Ovary (tissue), 9 donors: ENCODE results near the gene ADSL. TPM values are rescaled to one million over a fixed set of nuclear protein-coding genes. Genes with fewer than 3 reads are reported as not detected.

Experiments used
- DNase-seq, 5 donors: peaks; one replicate each; pipeline ENCODE4 v3.0.0-alpha.2; 2019 to 2020
- H3K27ac ChIP-seq, 2 donors: fragments of 200-600 bp; one replicate each; pipeline versions ENCODE4 v1.5.1 to v1.8.0; 2019 to 2022
- H3K27me3 ChIP-seq: fragments of 200-600 bp; one replicate; pipeline ENCODE4 v1.8.0; 2022
- H3K36me3 ChIP-seq: fragments of 200-600 bp; sonication (generic); one replicate; pipeline ENCODE4 v1.5.1; 2019
- H3K4me1 ChIP-seq: one replicate; pipeline ENCODE4 v1.8.1; 2013; ENCODE audit warnings: mild to moderate bottlenecking, moderate library complexity; ENCODE audit not compliant: insufficient read depth
- H3K4me3 ChIP-seq: fragments of 200-600 bp; sonication (generic); one replicate; pipeline ENCODE4 v1.5.1; 2017
- H3K9me3 ChIP-seq, 2 donors: fragments of 200-600 bp in 1 of 2; sonication (generic) in 1 of 2; one replicate each; pipeline versions ENCODE4 v1.5.1 to v1.8.1; 2013 to 2019; ENCODE audit warnings: mild to moderate bottlenecking in 1 of 2, moderate library complexity in 1 of 2
- CTCF ChIP-seq, 3 donors: fragments of 450-650 bp in 2 of 3; fragments of 200-600 bp in 1 of 3; IDR thresholded peaks; one replicate each; pipeline versions ENCODE4 v1.5.1 to v1.8.0; 2016 to 2022; ENCODE audit warnings: antibody characterized with exemption in 3 of 3, mild to moderate bottlenecking in 1 of 3
- EP300 ChIP-seq: sonication (generic); formaldehyde crosslinking; IDR thresholded peaks from one replicate; pipeline ENCODE4 v1.6.1; 2017; ENCODE audit warnings: antibody characterized with exemption
- POLR2A ChIP-seq: fragments of 450-650 bp; IDR thresholded peaks from one replicate; pipeline ENCODE4 v1.6.1; 2017; ENCODE audit warnings: antibody characterized with exemption, mild to moderate bottlenecking, moderate library complexity
- WGBS, 3 donors: extraction: QIAGEN DNeasy Blood & Tissue Kit in 1 of 3; methylation state at CpG; one replicate each; pipeline versions ENCODE4 v1.1.5 to v1.1.7; 2013 to 2017; 5-methylcytosine and 5-hydroxymethylcytosine counted together
- intact Hi-C, 4 donors: fragments of 100-400 bp; cut with DNase I; formaldehyde crosslinking; loops; one replicate each; pipeline versions ENCODE4 v1.11.0 to v1.15.1; 2022 to 2023
- polyA plus RNA-seq, 2 donors: library from polyadenylated mRNA; stranded (reverse); fragments of 200-250 nt in 1 of 2; fragments of 350-450 nt in 1 of 2; fragmentation: Illumina TruSeq in 1 of 2; extraction: RNeasy Lipid Tissue Mini Kit (QIAGEN cat#74804) in 1 of 2; gene quantifications; one replicate each; pipeline ENCODE4 v1.2.3, GENCODE V29; 2013 to 2014
- total RNA-seq, 7 donors: library from RNA; depleted of rRNA in 2 of 7; stranded (reverse); fragments of >200 nt in 2 of 7; fragmentation: NEBNext Ultra II Directional in 3 of 7; extraction: Animal tissue kit (Norgen Biotek cat#: 25700) in 3 of 7; gene quantifications; one replicate each; pipeline versions ENCODE4 v1.1.0 to v1.2.4, GENCODE V29; 2016 to 2023
- donor health status: DM: no; HTN: no; CAD: no; lungs with moderate emphysema.
- donor health status: DM: no; HTN: no; CAD: no.
- donor health status: Bipolar disorder and iron deficiency.
- donor health status: DM: yes; HTN: yes; CAD: no.
- donor health status: DM: no; HTN: no; CAD: no.
- donor health status: DM: yes; HTN: yes; CAD: no.

The ADSL gene
- total and polyA plus RNA-seq, 9 donors, result 45.1 to 63.5 (median 49.7) TPM

- H3K4me3 ChIP-seq, result no peak overlapping the region
- 75 to 85% (median 80%) methylated on average over 5 of the region's 5 CpGs for WGBS, 3 donors
- H3K9me3 ChIP-seq, result no peaks in the 10 kb centered on the region
- H3K4me1 ChIP-seq, result no peaks in the 10 kb centered on the region
- no peak for DNase-seq
- no peaks in the 10 kb centered on the region for H3K27me3 ChIP-seq
- no peak overlapping the region for H3K27ac ChIP-seq
- TF ChIP-seq CTCF (IDR thresholded peaks at IDR 0.05) (no peak), EP300 (no peak), POLR2A (no peak)
- intact Hi-C loops, result loop anchor here in 2 of 4 donors (10.0 kb wide), 2 partner anchors 285 to 295 kb away; no protein-coding TSS in a partner anchor
- H3K36me3 ChIP-seq, result no peaks in the 10 kb centered on the region
Observed at GRCh38 chr22:40340044-40340443, 6.3 kb upstream of the ADSL start.

- no peak overlapping the region for H3K27ac ChIP-seq
- H3K9me3 ChIP-seq, result no peaks in the 10 kb centered on the region
- 33 to 51% (median 41%) methylated on average over 4 of the region's 4 CpGs for WGBS, 3 donors
- no peaks in the 10 kb centered on the region for H3K27me3 ChIP-seq
- intact Hi-C loops, result loop anchor here in 2 of 4 donors (10.0 kb wide), 2 partner anchors 287 to 297 kb away; no protein-coding TSS in a partner anchor
- no peak overlapping the region for H3K4me3 ChIP-seq
- no peak for DNase-seq
- no peaks in the 10 kb centered on the region for H3K36me3 ChIP-seq
- peaks cover 2% of the 10 kb centered on the region for H3K4me1 ChIP-seq
- TF ChIP-seq CTCF (IDR thresholded peaks at IDR 0.05) (no peak), EP300 (no peak), POLR2A (no peak)
Observed at GRCh38 chr22:40341604-40342003, 4.7 kb upstream of the ADSL start.

GRCh38 chr22:40342521-40342920 is 3.8 kb upstream of the ADSL start:
- 21 to 35% (median 26%) methylated on average over 9 of the region's 9 CpGs for WGBS, 3 donors
- no peak for DNase-seq
- Histone ChIP-seq H3K27ac (no peak overlapping the region), H3K36me3 (no peaks in the 10 kb centered on the region), H3K4me1 (peaks cover 2% of the 10 kb centered on the region), H3K4me3 (no peak overlapping the region), H3K27me3 (no peaks in the 10 kb centered on the region), H3K9me3 (no peaks in the 10 kb centered on the region)
- TF ChIP-seq POLR2A (no peak), EP300 (no peak), CTCF (IDR thresholded peaks at IDR 0.05) (no peak)
- intact Hi-C loops, result loop anchor here in 2 of 4 donors (10.0 kb wide), 2 partner anchors 288 to 298 kb away; no protein-coding TSS in a partner anchor

GRCh38 chr22:40345271-40345670 is 1.0 kb upstream of the ADSL start:
- Histone ChIP-seq H3K27me3 (no peaks in the 10 kb centered on the region), H3K27ac (no peak overlapping the region), H3K36me3 (no peaks in the 10 kb centered on the region), H3K9me3 (no peaks in the 10 kb centered on the region), H3K4me1 (peaks cover 4% of the 10 kb centered on the region), H3K4me3 (no peak overlapping the region)
- intact Hi-C loops, result loop anchor here in 2 of 4 donors (5.0 to 10.0 kb wide), 3 partner anchors 290 to 813 kb away; partner anchors contain the start of gene RPS19BP1 (in 1 of the 2)
- no peak for DNase-seq
- 54 to 75% (median 57%) methylated on average over 6 of the region's 6 CpGs for WGBS, 3 donors
- TF ChIP-seq EP300, result no peak
- no peak for TF ChIP-seq POLR2A
- no peak for TF ChIP-seq CTCF (IDR thresholded peaks at IDR 0.05)
